Fibroblast of lung (primary cell): ENCODE results near the gene FAM110D.

Experiments
- CTCF ChIP-seq, 2 donors: IDR thresholded peaks in 1 of 2; conservative IDR thresholded peaks in 1 of 2; 1 replicate in 1 of 2; 2 replicates in 1 of 2; pipeline ENCODE4 v1.5.1; 2011 to 2012; ENCODE audit warnings: low read length in 2 of 2, control low read depth in 1 of 2, inconsistent platforms in 1 of 2, low read depth in 1 of 2, mild to moderate bottlenecking in 1 of 2
- EZH2 ChIP-seq: IDR thresholded peaks from 2 replicates; pipeline ENCODE4 v1.5.1; 2012; ENCODE audit warnings: low read length, control low read depth, mild to moderate bottlenecking; ENCODE audit errors: missing control alignments

- TF ChIP-seq CTCF (conservative IDR thresholded peaks at IDR 0.05 in 1 of 2, IDR thresholded peaks at IDR 0.05 in 1 of 2; ENCODE audit: low read depth in 1 of 2, low read length in 2 of 2) (no peak), EZH2 (no peak)
Measured at GRCh38 chr1:26200413-26200812, 41.5 kb downstream of the FAM110D start.
